ENCODE measurements around the gene COL5A1.

DNA sequence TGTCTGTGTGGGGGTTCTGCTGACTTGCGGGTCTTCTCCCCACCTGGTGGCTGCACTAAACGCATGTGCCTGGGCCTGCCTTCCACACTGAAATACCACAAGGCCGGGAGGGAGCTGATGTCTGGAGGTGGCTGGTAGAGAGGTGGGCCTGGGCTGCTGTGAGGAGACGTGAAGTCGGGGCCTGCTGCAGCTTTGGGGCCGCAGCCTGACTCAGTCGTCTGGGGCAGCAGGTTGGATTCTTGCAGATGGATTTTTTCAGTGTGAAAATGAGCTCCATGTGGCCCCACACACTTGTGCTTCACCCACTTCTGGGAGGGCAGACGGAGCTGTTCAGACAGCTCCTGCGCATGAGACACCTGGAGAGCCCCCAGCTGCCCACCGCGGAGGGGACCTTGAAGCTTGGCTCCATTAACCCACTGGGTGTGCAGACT lies 29.3 kb downstream of the COL5A1 start:
- no peak for TF ChIP-seq YY1 (IDR thresholded peaks at IDR 0.05; ENCODE audit: insufficient read depth, insufficient read length)
- no peak for TF ChIP-seq SUZ12 (IDR thresholded peaks at IDR 0.05; ENCODE audit: extremely low read depth, insufficient read depth, insufficient read length)
